ENCODE results near the gene INO80C.

DNA sequence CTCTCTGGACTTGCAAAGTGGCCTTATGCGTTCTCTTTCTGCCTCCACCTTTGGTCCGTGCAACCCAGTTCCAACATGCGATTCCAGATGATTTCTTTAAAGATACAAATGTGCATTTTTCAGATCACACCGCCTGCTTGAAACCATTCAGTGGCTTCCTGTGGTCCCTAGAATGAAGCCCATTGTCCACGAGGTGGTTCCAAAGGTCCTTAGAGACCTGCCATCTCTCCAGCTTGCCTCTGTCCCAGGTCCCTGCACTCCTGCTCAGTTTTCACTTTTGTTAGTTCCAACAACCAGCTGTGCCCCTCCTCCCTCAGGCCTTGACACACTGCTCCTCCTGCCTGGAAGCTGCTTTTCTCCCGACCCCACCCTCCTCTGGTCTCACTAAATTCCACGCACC, 3.6 kb upstream of the INO80C start:
- TF ChIP-seq CTCF (IDR thresholded peaks at IDR 0.05) (no peak), EP300 (IDR thresholded peaks at IDR 0.05) (no peak), POLR2AphosphoS5 (IDR thresholded peaks at IDR 0.05) (no peak), POLR2A (IDR thresholded peaks at IDR 0.05) (no peak)

All from sigmoid colon (tissue), 4 donors.